ENCODE results near the gene HEXIM2. TPM values are rescaled to one million over a fixed set of nuclear protein-coding genes. Genes with fewer than 3 reads are reported as not detected.

HEXIM2 gene
- total and polyA plus RNA-seq, 2 of the 13 experiments (the other 11 are each of a cell fraction or from before 2014, with no cell fraction given) = 27.1 to 32.4 TPM

GRCh38 chr17:45149037-45149668 lies 12.5 kb upstream of the HEXIM2 start (continued):
- TF ChIP-seq, protein P1, sequence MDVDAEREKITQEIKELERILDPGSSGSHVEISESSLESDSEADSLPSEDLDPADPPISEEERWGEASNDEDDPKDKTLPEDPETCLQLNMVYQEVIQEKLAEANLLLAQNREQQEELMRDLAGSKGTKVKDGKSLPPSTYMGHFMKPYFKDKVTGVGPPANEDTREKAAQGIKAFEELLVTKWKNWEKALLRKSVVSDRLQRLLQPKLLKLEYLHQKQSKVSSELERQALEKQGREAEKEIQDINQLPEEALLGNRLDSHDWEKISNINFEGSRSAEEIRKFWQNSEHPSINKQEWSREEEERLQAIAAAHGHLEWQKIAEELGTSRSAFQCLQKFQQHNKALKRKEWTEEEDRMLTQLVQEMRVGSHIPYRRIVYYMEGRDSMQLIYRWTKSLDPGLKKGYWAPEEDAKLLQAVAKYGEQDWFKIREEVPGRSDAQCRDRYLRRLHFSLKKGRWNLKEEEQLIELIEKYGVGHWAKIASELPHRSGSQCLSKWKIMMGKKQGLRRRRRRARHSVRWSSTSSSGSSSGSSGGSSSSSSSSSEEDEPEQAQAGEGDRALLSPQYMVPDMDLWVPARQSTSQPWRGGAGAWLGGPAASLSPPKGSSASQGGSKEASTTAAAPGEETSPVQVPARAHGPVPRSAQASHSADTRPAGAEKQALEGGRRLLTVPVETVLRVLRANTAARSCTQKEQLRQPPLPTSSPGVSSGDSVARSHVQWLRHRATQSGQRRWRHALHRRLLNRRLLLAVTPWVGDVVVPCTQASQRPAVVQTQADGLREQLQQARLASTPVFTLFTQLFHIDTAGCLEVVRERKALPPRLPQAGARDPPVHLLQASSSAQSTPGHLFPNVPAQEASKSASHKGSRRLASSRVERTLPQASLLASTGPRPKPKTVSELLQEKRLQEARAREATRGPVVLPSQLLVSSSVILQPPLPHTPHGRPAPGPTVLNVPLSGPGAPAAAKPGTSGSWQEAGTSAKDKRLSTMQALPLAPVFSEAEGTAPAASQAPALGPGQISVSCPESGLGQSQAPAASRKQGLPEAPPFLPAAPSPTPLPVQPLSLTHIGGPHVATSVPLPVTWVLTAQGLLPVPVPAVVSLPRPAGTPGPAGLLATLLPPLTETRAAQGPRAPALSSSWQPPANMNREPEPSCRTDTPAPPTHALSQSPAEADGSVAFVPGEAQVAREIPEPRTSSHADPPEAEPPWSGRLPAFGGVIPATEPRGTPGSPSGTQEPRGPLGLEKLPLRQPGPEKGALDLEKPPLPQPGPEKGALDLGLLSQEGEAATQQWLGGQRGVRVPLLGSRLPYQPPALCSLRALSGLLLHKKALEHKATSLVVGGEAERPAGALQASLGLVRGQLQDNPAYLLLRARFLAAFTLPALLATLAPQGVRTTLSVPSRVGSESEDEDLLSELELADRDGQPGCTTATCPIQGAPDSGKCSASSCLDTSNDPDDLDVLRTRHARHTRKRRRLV (CRISPR knock-in tag; IDR thresholded peaks at IDR 0.05) = no peak
- TF ChIP-seq ZFP37 (CRISPR knock-in tag; IDR thresholded peaks at IDR 0.05; ENCODE audit: borderline replicate concordance) (peak; percentile 61; the same call in 1 of the 2 replicates), MXD4 (CRISPR knock-in tag; IDR thresholded peaks at IDR 0.05) (no peak), ZMAT5 (CRISPR knock-in tag; IDR thresholded peaks at IDR 0.05; ENCODE audit: borderline replicate concordance, low read depth) (no peak), TOPORS (CRISPR knock-in tag; IDR thresholded peaks at IDR 0.05) (peak; percentile 27; the same call in 1 of the 2 replicates), HES4 (CRISPR knock-in tag; IDR thresholded peaks at IDR 0.05; ENCODE audit: borderline replicate concordance) (no peak), ZNF776 (CRISPR knock-in tag; IDR thresholded peaks at IDR 0.05) (no peak), EEA1 (CRISPR knock-in tag; IDR thresholded peaks at IDR 0.05; ENCODE audit: borderline replicate concordance) (0 out of 2 replicates have a peak, but pooled peaks have one; percentile 54), NCOA2 (CRISPR knock-in tag; IDR thresholded peaks at IDR 0.05) (peak; percentile 49; the same call in 1 of the 2 replicates), MAF1 (CRISPR knock-in tag; IDR thresholded peaks at IDR 0.05; ENCODE audit: borderline replicate concordance) (0 out of 2 replicates have a peak, but pooled peaks have one; percentile 55), LCORL (IDR thresholded peaks at IDR 0.05) (no peak), LCORL (CRISPR knock-in tag; IDR thresholded peaks at IDR 0.05) (no peak; the same call in 1 of the 2 replicates), PRPF4 (IDR thresholded peaks at IDR 0.05; ENCODE audit: low read depth, low read length, poor library complexity, severe bottlenecking) (peak; percentile 93), STAT5B (CRISPR knock-in tag; IDR thresholded peaks at IDR 0.05) (no peak; the same call in 1 of the 2 replicates), SMARCE1 (IDR thresholded peaks at IDR 0.05; ENCODE audit: borderline replicate concordance) (no peak), ZSCAN20 (CRISPR knock-in tag; IDR thresholded peaks at IDR 0.05; ENCODE audit: borderline replicate concordance) (0 out of 2 replicates have a peak, but pooled peaks have one; percentile 67), ZNF547 (CRISPR knock-in tag; IDR thresholded peaks at IDR 0.05) (no peak), ZNF615 (CRISPR knock-in tag; IDR thresholded peaks at IDR 0.05; ENCODE audit: borderline replicate concordance) (no peak; the same call in 1 of the 2 replicates), CHCHD3 (CRISPR knock-in tag; IDR thresholded peaks at IDR 0.05) (0 out of 2 replicates have a peak, but pooled peaks have one; percentile 3)
- TF ChIP-seq, protein P2, sequence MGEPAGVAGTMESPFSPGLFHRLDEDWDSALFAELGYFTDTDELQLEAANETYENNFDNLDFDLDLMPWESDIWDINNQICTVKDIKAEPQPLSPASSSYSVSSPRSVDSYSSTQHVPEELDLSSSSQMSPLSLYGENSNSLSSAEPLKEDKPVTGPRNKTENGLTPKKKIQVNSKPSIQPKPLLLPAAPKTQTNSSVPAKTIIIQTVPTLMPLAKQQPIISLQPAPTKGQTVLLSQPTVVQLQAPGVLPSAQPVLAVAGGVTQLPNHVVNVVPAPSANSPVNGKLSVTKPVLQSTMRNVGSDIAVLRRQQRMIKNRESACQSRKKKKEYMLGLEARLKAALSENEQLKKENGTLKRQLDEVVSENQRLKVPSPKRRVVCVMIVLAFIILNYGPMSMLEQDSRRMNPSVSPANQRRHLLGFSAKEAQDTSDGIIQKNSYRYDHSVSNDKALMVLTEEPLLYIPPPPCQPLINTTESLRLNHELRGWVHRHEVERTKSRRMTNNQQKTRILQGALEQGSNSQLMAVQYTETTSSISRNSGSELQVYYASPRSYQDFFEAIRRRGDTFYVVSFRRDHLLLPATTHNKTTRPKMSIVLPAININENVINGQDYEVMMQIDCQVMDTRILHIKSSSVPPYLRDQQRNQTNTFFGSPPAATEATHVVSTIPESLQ (CRISPR knock-in tag; conservative IDR thresholded peaks at IDR 0.05) = 0 out of 2 replicates have a peak, but pooled peaks have one; percentile 26
- TF ChIP-seq, protein P3, sequence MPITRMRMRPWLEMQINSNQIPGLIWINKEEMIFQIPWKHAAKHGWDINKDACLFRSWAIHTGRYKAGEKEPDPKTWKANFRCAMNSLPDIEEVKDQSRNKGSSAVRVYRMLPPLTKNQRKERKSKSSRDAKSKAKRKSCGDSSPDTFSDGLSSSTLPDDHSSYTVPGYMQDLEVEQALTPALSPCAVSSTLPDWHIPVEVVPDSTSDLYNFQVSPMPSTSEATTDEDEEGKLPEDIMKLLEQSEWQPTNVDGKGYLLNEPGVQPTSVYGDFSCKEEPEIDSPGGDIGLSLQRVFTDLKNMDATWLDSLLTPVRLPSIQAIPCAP (CRISPR knock-in tag; IDR thresholded peaks at IDR 0.05; ENCODE audit: low read depth) = no peak
